ENCODE data around the gene CPEB4.

DNA sequence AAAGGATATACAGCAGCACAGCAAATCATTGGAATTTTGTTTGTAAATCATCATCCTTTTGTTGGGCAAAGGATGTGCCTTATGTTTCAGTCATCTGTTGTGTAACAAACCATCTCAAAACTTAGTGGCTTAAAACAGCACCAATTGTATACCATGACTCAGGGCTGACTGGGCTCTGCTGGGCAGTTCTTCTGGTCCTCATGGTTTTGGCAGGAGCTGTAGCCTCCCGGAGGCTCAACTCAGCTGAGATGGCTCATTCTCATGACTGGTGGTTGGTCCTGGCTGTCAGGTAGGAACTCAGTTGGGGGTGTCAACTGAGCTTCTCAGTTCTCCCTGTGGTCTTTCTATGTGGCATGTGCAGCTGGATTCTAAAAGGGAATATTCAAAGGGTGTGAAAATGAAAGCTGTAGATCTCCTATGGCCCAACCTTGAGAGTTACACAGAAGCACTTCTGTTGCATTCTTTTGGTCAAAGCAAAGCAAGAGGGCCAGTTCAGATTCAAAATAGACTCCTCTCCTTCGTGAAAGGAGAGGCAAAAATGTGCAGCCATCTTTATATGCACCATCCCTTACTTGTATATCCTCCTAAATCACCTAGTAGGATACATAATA is 39.1 kb upstream of the CPEB4 start:
- no peak for TF ChIP-seq POLR2A (IDR thresholded peaks at IDR 0.05)
- TF ChIP-seq, protein P1, sequence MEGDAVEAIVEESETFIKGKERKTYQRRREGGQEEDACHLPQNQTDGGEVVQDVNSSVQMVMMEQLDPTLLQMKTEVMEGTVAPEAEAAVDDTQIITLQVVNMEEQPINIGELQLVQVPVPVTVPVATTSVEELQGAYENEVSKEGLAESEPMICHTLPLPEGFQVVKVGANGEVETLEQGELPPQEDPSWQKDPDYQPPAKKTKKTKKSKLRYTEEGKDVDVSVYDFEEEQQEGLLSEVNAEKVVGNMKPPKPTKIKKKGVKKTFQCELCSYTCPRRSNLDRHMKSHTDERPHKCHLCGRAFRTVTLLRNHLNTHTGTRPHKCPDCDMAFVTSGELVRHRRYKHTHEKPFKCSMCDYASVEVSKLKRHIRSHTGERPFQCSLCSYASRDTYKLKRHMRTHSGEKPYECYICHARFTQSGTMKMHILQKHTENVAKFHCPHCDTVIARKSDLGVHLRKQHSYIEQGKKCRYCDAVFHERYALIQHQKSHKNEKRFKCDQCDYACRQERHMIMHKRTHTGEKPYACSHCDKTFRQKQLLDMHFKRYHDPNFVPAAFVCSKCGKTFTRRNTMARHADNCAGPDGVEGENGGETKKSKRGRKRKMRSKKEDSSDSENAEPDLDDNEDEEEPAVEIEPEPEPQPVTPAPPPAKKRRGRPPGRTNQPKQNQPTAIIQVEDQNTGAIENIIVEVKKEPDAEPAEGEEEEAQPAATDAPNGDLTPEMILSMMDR (IDR thresholded peaks at IDR 0.05) = no peak

All from uterus (tissue), 2 donors.